MM.1S (cell line): ENCODE results near the gene SCAMP1.
"Not testable (repeated sequence)": the region's sequence is repeated elsewhere in the genome, so short reads cannot be mapped to it uniquely, and the experiment has no call there.

ENCODE experiments used
- EZH2phosphoT487 ChIP-seq: fragments of 300-600 bp; sonication (generic); IDR thresholded peaks from 2 replicates; pipeline ENCODE4 v1.6.1; 2018; ENCODE audit warnings: antibody characterized with exemption, low read length
- TF ChIP-seq, protein P1 (sequence below): fragments of 300-600 bp; sonication (generic); IDR thresholded peaks from 2 replicates; pipeline ENCODE4 v1.5.1; 2016; ENCODE audit warnings: antibody characterized with exemption, low read length, mixed read lengths

DNA sequence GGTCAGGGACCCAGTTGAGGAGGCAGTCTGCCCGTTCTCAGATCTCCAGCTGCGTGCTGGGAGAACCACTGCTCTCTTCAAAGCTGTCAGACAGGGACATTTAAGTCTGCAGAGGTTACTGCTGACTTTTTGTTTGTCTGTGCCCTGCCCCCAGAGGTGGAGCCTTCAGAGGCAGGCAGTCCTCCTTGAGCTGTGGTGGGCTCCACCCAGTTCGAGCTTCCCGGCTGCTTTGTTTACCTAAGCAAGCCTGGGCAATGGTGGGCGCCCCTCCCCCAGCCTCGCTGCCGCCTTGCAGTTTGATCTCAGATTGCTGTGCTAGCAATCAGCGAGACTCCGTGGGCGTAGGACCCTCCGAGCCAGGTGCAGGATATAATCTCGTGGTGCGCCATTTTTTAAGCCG lies 97.1 kb downstream of the SCAMP1 start:
- TF ChIP-seq, protein P1, sequence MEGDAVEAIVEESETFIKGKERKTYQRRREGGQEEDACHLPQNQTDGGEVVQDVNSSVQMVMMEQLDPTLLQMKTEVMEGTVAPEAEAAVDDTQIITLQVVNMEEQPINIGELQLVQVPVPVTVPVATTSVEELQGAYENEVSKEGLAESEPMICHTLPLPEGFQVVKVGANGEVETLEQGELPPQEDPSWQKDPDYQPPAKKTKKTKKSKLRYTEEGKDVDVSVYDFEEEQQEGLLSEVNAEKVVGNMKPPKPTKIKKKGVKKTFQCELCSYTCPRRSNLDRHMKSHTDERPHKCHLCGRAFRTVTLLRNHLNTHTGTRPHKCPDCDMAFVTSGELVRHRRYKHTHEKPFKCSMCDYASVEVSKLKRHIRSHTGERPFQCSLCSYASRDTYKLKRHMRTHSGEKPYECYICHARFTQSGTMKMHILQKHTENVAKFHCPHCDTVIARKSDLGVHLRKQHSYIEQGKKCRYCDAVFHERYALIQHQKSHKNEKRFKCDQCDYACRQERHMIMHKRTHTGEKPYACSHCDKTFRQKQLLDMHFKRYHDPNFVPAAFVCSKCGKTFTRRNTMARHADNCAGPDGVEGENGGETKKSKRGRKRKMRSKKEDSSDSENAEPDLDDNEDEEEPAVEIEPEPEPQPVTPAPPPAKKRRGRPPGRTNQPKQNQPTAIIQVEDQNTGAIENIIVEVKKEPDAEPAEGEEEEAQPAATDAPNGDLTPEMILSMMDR, result not testable (repeated sequence)
- TF ChIP-seq EZH2phosphoT487, result not testable (repeated sequence)
